Calu3 (cell line): ENCODE measurements around the gene KAZN. TPM values are rescaled to one million over a fixed set of nuclear protein-coding genes. Genes with fewer than 3 reads are reported as not detected.

Experiments
- BruUV-seq: library from RNA; stranded (reverse); fragments of 400-500 nt; replicated peaks from 2 replicates; lab custom pipeline; 2021; lab: Mats Ljungman, UMichigan
- CTCF ChIA-PET: fragments of 300-600 bp; sonication (Branson Sonifier 250); formaldehyde crosslinking; loops from one replicate; lab custom pipeline; 2022; ENCODE audit warnings: antibody characterized with exemption; lab: Charles Lee
- DNase-seq: peaks from one replicate; pipeline ENCODE4 v3.0.0; 2022
- H3K27ac Mint-ChIP-seq: one replicate; pipeline ENCODE4 v1.8.0; 2022; ENCODE audit warnings: mixed read lengths; ENCODE audit not compliant: unreplicated experiment
- H3K27me3 Mint-ChIP-seq: one replicate; pipeline ENCODE4 v1.8.0; 2022; ENCODE audit warnings: mixed read lengths; ENCODE audit not compliant: unreplicated experiment
- H3K36me3 Mint-ChIP-seq: one replicate; pipeline ENCODE4 v1.8.0; 2022; ENCODE audit warnings: mild to moderate bottlenecking, moderate library complexity, mixed read lengths; ENCODE audit not compliant: insufficient read depth, unreplicated experiment
- H3K4me1 Mint-ChIP-seq: one replicate; pipeline ENCODE4 v1.8.0; 2022; ENCODE audit warnings: mild to moderate bottlenecking, low read depth, mixed read lengths; ENCODE audit not compliant: unreplicated experiment
- H3K4me3 Mint-ChIP-seq: one replicate; pipeline ENCODE4 v1.8.0; 2022; ENCODE audit warnings: mild to moderate bottlenecking, low read depth, moderate library complexity, mixed read lengths; ENCODE audit not compliant: unreplicated experiment
- H3K9me3 Mint-ChIP-seq: one replicate; pipeline ENCODE4 v1.8.0; 2022; ENCODE audit warnings: low read depth, mixed read lengths; ENCODE audit not compliant: unreplicated experiment
- CTCF ChIP-seq: fragments of 200-600 bp; IDR thresholded peaks from one replicate; pipeline ENCODE4 v1.8.0; 2022; ENCODE audit warnings: antibody characterized with exemption; ENCODE audit not compliant: unreplicated experiment
- intact Hi-C: fragments of 100-400 bp; cut with micrococcal nuclease; formaldehyde crosslinking; loops from one replicate; pipeline ENCODE4 v1.10.0; 2022; ENCODE audit not compliant: unreplicated experiment
- total RNA-seq: library from RNA; stranded (reverse); gene quantifications from 2 replicates; pipeline ENCODE4 v1.2.3, GENCODE V29; 2022

Gene KAZN
- total RNA-seq, 1 experiment from 2014 or later: 3.6 TPM

- no TSS peak for BruUV-seq
- intact Hi-C loops: no loop called here
- H3K4me1 Mint-ChIP-seq: no peaks in the 10 kb centered on the region
- no peaks in the 10 kb centered on the region for H3K27me3 Mint-ChIP-seq
- peaks cover 7% of the 10 kb centered on the region for H3K36me3 Mint-ChIP-seq
- H3K9me3 Mint-ChIP-seq: no peaks in the 10 kb centered on the region
- CTCF ChIA-PET: interaction anchor here (0.7 kb wide), 2 partner anchors 309 to 359 kb away, joined by 3 to 5 read pairs; no protein-coding TSS in a partner anchor
- DNase-seq: no peak
- no peak overlapping the region for H3K27ac Mint-ChIP-seq
- H3K4me3 Mint-ChIP-seq: no peak overlapping the region
- no peak for TF ChIP-seq CTCF
Measured at GRCh38 chr1:14970799-14971141, 372.3 kb downstream of the KAZN start.

- intact Hi-C loops: no loop called here
- CTCF ChIA-PET: interaction anchor here (0.7 kb wide), 1 partner anchor 360 kb away, joined by 5 read pairs; no protein-coding TSS in a partner anchor
- H3K4me1 Mint-ChIP-seq: no peaks in the 10 kb centered on the region
- H3K4me3 Mint-ChIP-seq: no peak overlapping the region
- no TSS peak for BruUV-seq
- H3K27ac Mint-ChIP-seq: no peak overlapping the region
- H3K9me3 Mint-ChIP-seq: no peaks in the 10 kb centered on the region
- H3K36me3 Mint-ChIP-seq: peaks cover 7% of the 10 kb centered on the region
- no peaks in the 10 kb centered on the region for H3K27me3 Mint-ChIP-seq
- TF ChIP-seq CTCF: no peak
- DNase-seq: no peak
Measured at GRCh38 chr1:14971221-14971620, 372.7 kb downstream of the KAZN start.

GRCh38 chr1:14972107-14972506 lies 373.6 kb downstream of the KAZN start:
- no TSS peak for BruUV-seq
- CTCF ChIA-PET: no interaction called here
- Mint-ChIP-seq H3K4me1 (no peaks in the 10 kb centered on the region), H3K9me3 (no peaks in the 10 kb centered on the region), H3K4me3 (no peak overlapping the region), H3K27me3 (no peaks in the 10 kb centered on the region), H3K36me3 (peaks cover 7% of the 10 kb centered on the region), H3K27ac (no peak overlapping the region)
- DNase-seq: no peak
- intact Hi-C loops: no loop called here
- TF ChIP-seq CTCF: no peak

GRCh38 chr1:14973773-14974172 lies 375.3 kb downstream of the KAZN start:
- H3K36me3 Mint-ChIP-seq: peaks cover 7% of the 10 kb centered on the region
- no peak for TF ChIP-seq CTCF
- no peak for DNase-seq
- H3K4me3 Mint-ChIP-seq: no peak overlapping the region
- intact Hi-C loops: no loop called here
- CTCF ChIA-PET: no interaction called here
- H3K27me3 Mint-ChIP-seq: no peaks in the 10 kb centered on the region
- H3K27ac Mint-ChIP-seq: no peak overlapping the region
- no peaks in the 10 kb centered on the region for H3K4me1 Mint-ChIP-seq
- no TSS peak for BruUV-seq
- no peaks in the 10 kb centered on the region for H3K9me3 Mint-ChIP-seq
